GM12801 (cell line): ENCODE measurements around the gene GPRASP2.

Experiments used
- CTCF ChIP-seq: IDR thresholded peaks from one replicate; pipeline ENCODE4 v1.5.1; 2011; ENCODE audit warnings: control low read depth; ENCODE audit not compliant: insufficient read length; ENCODE audit errors: extremely low read depth

The GPRASP2 gene

GRCh38 chrX:102727761-102728160 lies 15.5 kb downstream of the GPRASP2 start:
- no peak for TF ChIP-seq CTCF

GRCh38 chrX:102728646-102729045 lies 16.4 kb downstream of the GPRASP2 start:
- no peak for TF ChIP-seq CTCF

GRCh38 chrX:102739657-102740056 lies 27.4 kb downstream of the GPRASP2 start:
- no peak for TF ChIP-seq CTCF

GRCh38 chrX:102744307-102744706 lies 32.1 kb downstream of the GPRASP2 start:
- no peak for TF ChIP-seq CTCF

GRCh38 chrX:102745513-102745856 lies 33.2 kb downstream of the GPRASP2 start:
- no peak for TF ChIP-seq CTCF

GRCh38 chrX:102745857-102746584 lies 33.8 kb downstream of the GPRASP2 start:
- TF ChIP-seq CTCF = no peak

- no peak for TF ChIP-seq CTCF
These were observed 53.0 kb downstream of the GPRASP2 start for GRCh38 chrX:102765217-102765616.
